Measurements from ENCODE around the gene RAB27A.

RAB27A gene

GRCh38 chr15:55222588-55222987, 67.0 kb downstream of the RAB27A start:
- no peak for DNase-seq (ENCODE audit: low read depth)

DNA sequence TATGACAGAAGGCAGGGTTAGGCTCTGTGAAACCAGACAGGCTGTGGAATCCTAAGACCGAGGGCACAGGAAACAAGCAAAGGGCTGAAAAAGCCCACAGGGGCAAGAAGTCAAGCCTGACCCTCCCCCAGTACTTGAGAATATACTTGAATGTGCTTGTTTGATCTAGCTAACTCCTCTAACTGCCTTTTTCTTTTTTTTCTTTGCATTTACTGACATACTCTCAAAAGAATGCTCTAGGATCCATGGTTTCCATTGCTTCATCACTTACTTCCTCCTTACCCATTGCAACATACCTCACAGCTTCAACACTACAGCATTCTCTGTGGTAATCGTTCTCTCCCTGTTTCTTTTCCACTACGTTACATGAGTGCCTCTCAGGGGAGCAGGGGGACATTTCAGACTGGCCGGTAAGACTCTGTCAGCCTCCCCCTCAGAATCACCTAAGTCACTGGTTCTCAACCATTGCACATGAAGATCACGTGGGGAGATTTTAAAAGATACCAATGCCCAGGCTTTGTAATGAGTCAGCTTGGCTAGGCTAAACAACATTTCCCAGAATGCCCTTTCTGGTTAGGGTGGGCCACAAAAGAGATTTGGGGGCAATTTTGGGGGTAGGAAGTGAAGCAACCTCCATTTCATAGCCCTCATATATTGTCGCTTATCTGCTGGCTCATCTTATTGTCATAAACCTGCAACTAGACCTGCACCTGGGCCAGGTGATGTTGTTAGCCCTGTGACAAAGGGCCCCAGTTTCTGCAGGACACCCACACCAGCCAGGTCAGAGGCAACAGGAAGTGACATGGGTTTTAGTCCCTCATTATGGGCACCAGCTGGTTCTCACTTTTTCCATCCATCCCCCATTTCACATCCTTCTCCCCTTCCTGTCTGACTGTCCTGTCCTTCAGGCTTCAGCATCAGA, 68.3 kb downstream of the RAB27A start:
- DNase-seq (ENCODE audit: low read depth), result no peak

DNA sequence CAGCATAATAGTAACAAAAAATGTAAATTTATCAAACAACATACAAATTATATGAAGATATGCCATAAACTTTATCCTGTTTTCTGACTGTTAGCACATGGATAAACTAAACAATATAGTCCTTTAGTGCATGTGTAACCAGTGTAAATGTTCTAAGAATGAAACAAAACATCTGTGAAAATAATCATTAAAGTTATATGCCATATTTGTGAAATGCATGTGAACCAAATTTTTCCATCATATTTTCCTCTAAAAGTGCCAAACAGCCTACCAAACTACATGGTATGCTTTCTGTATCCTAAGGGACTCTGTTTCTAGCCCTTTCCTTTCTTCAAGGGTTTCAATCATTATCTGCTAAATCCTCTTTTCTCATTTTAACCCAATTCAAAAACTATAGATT, 69.0 kb downstream of the RAB27A start:
- no peak for DNase-seq (ENCODE audit: low read depth)

GRCh38 chr15:55218056-55218455, 71.6 kb downstream of the RAB27A start:
- no peak for DNase-seq (ENCODE audit: low read depth)

DNA sequence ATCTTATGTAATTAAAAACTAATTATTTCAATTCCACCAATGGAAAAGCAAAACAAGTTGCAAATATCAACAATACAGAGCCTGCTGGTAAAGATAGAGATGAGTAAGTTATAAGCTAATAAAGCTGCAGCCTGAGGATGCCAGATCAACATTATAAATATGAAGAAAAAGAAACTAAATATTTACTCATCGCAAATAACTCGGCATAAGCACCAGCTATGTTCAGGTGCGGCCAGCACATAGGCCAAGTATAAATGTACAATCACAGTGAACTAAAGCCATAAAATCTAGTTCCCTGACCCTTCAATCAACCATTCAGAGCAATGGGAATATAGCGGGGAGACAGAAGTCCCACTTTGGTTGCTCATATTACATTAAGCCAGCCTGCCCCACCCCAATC, 85.1 kb downstream of the RAB27A start:
- DNase-seq (ENCODE audit: low read depth), result no peak

- DNase-seq (ENCODE audit: low read depth), result no peak
Measured at GRCh38 chr15:55202206-55202605, 87.4 kb downstream of the RAB27A start.

DNA sequence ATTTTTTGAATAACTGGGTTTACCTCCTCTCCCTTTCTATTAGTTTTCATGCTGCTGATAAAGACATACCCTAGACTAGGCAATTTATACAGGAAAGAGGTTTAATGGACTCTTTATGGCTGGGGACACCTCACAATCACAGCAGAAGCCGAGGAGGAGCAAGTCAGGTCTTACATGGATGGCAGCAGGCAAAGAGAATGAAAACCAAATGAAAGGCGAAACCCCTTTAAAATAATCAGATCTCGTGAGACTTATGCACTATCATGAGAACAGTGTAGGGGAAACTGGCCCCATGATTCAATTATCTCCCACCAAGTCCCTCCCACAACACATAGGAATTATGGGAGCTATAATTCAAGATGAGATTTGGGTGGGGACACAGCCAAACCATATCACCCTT, 90.9 kb downstream of the RAB27A start:
- no peak for DNase-seq (ENCODE audit: low read depth)

DNA sequence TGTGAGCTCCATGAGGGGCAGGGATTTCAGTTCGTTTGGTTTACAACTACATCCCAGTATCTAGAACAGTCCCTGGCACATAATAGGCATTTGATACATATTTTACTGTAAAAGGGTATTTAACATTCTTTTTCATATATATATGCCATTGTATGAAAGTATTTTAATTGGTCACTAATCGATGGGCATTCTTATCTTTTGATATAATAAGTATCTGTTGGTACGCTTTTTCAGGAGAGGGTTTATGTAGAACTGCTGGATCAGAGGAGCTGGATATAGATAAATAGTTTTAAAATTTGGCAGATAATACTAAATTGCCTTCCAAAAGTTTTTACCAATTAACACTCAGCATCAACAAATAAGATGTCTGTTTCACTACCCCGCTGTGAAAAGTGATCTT, 91.9 kb downstream of the RAB27A start:
- no peak for DNase-seq (ENCODE audit: low read depth)

DNA sequence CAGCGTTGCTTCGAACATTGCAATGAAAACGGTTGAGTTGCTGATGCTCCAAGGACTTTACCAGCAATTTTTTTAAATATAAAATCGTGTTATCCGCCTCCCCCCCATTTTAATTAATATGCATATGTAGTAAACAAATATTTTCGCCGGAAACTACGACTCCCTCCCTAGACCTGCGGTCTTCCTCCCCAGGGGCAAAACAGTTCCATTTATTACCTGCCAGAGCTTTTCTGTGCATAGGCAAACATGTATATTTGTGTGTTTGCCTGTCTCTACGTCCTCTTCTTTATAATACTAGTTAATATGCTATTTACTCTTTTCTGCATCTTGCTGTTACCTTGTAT, 92.3 kb downstream of the RAB27A start:
- no peak for DNase-seq (ENCODE audit: low read depth)

DNA sequence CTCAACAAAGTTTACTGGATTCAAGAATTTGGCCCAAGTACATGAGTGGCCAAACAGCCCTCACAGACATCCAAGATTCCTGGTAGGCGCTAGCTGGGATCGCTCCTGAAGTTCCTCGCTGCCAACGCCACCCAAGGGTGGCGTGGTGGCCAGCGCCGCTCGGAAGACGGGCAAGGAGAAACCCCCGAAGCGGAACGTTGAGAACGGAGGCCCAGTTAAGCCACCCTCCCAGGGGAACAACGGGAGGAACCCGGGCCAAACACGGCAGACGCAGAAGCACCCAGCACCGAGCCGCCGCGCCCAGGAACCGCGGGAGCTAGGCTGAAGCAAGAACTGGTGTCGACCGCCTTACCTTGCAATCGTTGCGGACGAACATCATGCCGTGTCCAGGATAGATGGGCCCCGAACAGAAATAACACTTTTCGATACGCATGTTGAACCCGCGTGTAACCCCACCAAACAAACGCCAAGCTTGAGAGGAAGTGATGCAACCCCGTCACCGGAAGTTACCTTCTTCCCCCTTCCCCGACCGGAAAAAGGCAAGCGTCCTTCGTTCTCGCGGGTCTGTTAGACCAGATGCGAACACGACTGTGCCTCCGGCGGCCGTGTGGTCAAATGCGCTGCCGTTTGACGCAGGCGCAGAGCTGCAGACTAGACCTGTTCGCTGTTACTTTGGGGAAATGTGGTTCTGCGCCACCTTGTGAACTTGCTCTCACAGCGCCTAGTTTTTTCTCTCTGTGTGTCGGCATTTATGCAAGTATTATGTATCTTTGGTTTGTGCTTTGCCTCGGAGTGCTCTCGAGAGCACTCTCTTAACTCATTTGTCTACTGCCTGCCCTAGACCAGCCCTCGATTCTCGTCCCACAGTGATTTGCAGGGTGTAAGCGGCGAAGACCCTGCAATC, 92.9 kb downstream of the RAB27A start, which contains the start of gene RSL24D1:
Gene RSL24D1, minus strand, starts transcription at position 484 of the 904 bp plus-strand sequence. Its CDS starts 51 bp downstream, at position 433.
- DNase-seq (ENCODE audit: low read depth), result peak; percentile 95

DNA sequence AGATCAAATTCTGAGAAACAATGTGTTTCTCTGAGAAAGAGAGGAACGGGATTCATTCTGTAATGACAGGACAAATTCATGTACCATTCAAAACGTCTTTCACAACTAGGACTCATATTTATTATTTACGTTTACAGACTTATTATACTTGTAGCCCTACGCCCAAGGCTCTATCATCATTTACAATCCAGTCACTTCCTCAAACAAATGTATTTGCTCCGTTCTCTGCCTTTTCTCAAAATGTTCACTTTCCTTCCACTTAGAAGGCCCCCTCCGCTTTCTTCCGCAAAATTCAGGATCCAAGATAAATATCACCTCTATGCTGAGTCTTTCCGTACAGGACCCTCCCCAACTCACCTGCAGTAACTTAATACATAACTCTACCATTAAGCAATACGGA, 93.6 kb downstream of the RAB27A start:
- no peak for DNase-seq (ENCODE audit: low read depth)

DNA sequence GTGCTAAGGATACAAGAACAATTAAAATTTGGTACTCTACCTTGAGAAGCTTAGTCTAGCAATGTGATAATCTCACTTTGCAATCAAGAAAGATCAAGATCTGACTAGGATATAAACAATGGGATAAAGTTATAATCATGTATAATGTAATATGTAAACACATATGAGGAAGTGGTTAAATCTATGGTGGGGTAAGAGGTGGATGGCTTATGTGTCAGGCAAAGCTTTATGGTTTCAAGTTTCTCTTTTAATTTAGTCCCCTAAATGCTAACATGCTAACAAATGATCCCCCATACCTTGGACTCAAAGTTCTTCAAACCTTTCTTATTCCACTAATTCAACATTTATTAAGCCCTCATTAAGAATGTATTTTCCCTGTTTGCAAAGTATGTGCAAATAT, 95.4 kb downstream of the RAB27A start:
- DNase-seq (ENCODE audit: low read depth), result no peak

- DNase-seq (ENCODE audit: low read depth), result no peak
Measured at GRCh38 chr15:55186331-55186730, 103.3 kb downstream of the RAB27A start.

DNA sequence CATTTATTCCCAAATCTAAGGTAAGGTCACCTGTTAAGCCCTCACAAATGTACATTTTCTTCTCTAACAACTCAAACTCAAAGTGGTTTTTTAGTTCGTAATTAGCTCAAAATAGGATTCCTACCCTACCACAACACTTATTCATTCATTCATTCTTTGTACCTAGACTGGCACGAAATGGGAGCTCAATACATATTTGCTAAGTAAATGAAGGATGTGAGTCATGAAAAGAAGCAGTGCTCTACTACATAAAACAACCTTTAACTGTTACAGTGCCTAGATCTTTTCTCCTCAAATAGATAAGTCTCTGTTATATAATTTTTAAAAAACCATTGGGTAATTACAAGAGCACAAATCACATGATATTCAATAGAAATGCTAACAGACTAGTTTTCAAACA, 105.9 kb downstream of the RAB27A start:
- DNase-seq (ENCODE audit: low read depth), result no peak

GRCh38 chr15:55179141-55179540, 110.5 kb downstream of the RAB27A start:
- no peak for DNase-seq (ENCODE audit: low read depth)

GRCh38 chr15:55170361-55170760, 119.3 kb downstream of the RAB27A start:
- no peak for DNase-seq (ENCODE audit: low read depth)

DNA sequence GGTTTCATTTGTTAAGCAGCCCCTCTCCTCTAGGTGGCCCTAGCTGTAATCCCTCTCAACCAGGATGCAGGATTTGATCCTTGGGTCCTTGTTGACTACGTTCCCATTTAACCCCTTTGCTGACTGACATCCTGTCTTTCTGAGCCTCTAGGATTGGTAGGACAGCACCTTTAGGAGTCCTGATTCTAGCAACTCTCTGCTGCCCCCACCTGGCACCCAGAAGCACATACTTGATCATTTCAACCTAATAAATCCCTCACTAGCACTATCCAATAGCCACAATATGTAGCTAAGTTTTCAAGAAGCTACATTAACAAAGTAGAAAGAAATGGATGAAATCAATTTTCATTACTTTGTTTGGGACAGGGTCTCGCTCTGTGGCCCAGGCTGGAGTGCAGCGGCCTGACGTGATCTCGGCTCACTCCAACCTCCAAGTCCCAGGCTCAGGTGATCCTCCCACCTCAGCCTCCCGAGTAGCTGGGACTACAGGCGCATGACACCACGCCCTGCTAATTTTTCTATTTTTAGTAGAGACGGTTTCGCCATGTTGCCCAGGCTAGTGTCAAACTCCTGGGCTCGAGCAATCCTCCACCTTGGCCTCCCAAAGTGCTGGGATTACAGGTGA, 121.2 kb downstream of the RAB27A start:
- DNase-seq (ENCODE audit: low read depth), result peak; percentile 5

- DNase-seq (ENCODE audit: low read depth), result no peak
Measured at GRCh38 chr15:55164284-55164683, 125.3 kb downstream of the RAB27A start.

Measured in activated T-helper 1 cell treated with Interleukin-2 at 50 U/mL for 16 hours (primary cell).